Measurements from ENCODE around the gene KCTD13.

Gene KCTD13

DNA sequence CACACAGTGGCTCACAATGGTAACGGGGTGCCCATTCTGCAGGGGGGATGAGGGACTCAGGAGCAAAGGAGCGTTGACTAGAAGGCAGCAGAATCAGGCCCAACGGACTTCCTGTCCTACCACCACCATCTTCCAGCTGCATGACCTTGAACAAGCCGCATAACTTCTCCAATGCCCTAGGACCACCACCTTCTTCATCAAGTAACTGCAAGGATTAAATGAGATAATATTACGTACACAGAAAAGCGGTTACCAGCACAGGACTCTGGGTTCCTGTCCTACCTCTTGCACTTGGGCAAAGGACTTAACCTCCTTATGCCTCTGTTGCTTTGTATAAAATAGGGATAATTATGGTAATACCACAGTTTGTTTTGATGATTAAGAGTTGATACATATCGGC is 21.1 kb downstream of the KCTD13 start:
- Histone ChIP-seq H3K9ac (ENCODE audit: low read depth, low read length) (no peak overlapping the region), H3K4me1 (ENCODE audit: insufficient read depth, low read length) (peaks cover 13% of the 10 kb centered on the region), H2AFZ (ENCODE audit: low read depth, low read length) (no peak overlapping the region), H4K20me1 (ENCODE audit: insufficient read depth, low read length) (no peaks in the 10 kb centered on the region; the same call in none of the 2 replicates), H3K36me3 (ENCODE audit: insufficient read depth, low read length) (no peaks in the 10 kb centered on the region; the same call in 1 of the 2 replicates), H3K27ac (ENCODE audit: low read length) (no peak overlapping the region), H3K79me2 (ENCODE audit: insufficient read depth, low read length) (no peaks in the 10 kb centered on the region), H3K4me2 (ENCODE audit: insufficient read depth, low read length) (no peak overlapping the region), H3K4me3 (ENCODE audit: low read depth in 1 of 2, low read length in 2 of 2) (no peak overlapping the region), H3K27me3 (ENCODE audit: insufficient read depth, low read length, poor library complexity) (no peaks in the 10 kb centered on the region), H3K9me3 (ENCODE audit: insufficient read depth, low read length, severe bottlenecking) (no peaks in the 10 kb centered on the region)
- no peak for ATAC-seq (ENCODE audit: insufficient read depth, low read depth)
- no peak for DNase-seq
- TF ChIP-seq EZH2 (IDR thresholded peaks at IDR 0.05; ENCODE audit: borderline replicate concordance, low read depth, low read length, severe bottlenecking) (no peak), CTCF (IDR thresholded peaks at IDR 0.05; ENCODE audit: borderline replicate concordance, extremely low read depth, low read length, poor library complexity, severe bottlenecking) (no peak)

DNA sequence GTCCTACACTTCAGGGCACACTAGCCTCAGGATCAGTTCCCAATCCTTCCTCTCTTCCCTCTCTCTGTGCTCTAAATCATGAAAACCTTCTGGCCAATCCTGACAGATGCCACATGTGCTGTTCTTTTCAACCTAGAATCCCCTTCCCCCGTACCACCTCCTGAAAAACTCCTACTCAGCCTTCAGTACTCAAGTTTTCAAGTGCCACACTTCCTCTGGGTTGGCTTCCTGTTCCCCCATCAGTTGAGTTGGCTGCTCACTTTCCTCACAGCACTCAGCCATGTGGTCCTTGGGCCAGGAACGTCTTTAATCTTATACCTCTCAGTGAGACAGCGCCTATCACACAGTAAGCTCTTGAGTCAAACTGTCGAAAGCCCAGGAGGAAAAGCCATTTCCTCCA is 22.4 kb downstream of the KCTD13 start:
- Histone ChIP-seq H3K9me3 (ENCODE audit: insufficient read depth, low read length, severe bottlenecking) (no peaks in the 10 kb centered on the region), H3K4me2 (ENCODE audit: insufficient read depth, low read length) (no peak overlapping the region), H3K79me2 (ENCODE audit: insufficient read depth, low read length) (no peaks in the 10 kb centered on the region), H3K27me3 (ENCODE audit: insufficient read depth, low read length, poor library complexity) (no peaks in the 10 kb centered on the region), H3K9ac (ENCODE audit: low read depth, low read length) (no peak overlapping the region), H4K20me1 (ENCODE audit: insufficient read depth, low read length) (peaks cover 6% of the 10 kb centered on the region), H3K4me1 (ENCODE audit: insufficient read depth, low read length) (peaks cover 25% of the 10 kb centered on the region), H3K36me3 (ENCODE audit: insufficient read depth, low read length) (no peaks in the 10 kb centered on the region), H3K4me3 (ENCODE audit: low read depth in 1 of 2, low read length in 2 of 2) (no peak overlapping the region), H2AFZ (ENCODE audit: low read depth, low read length) (no peak overlapping the region), H3K27ac (ENCODE audit: low read length) (no peak overlapping the region)
- ATAC-seq (ENCODE audit: insufficient read depth, low read depth) (no peak), DNase-seq (no peak)
- no peak for TF ChIP-seq EZH2 (IDR thresholded peaks at IDR 0.05; ENCODE audit: borderline replicate concordance, low read depth, low read length, severe bottlenecking)
- TF ChIP-seq CTCF (IDR thresholded peaks at IDR 0.05; ENCODE audit: borderline replicate concordance, extremely low read depth, low read length, poor library complexity, severe bottlenecking), result no peak

DNA sequence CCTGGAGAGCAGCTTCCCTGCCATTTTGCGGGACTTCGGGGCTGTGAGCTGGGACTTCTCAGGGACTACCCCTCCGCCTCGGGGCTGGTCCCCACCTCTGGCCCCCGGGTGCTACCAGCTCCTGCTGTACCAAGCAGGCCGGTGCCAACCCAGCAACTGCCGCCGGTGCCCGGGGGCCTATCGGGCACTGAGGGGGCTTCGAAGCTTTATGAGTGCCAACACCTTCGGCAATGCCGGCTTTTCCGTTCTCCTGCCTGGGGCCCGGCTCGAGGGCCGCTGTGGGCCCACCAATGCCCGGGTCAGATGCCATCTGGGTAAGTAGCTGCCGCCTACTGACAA is 24.4 kb downstream of the KCTD13 start:
- Histone ChIP-seq H3K9ac (ENCODE audit: low read depth, low read length) (no peak overlapping the region), H2AFZ (ENCODE audit: low read depth, low read length) (no peak overlapping the region), H3K36me3 (ENCODE audit: insufficient read depth, low read length) (no peaks in the 10 kb centered on the region), H3K27ac (ENCODE audit: low read length) (no peak overlapping the region), H4K20me1 (ENCODE audit: insufficient read depth, low read length) (peaks cover 14% of the 10 kb centered on the region), H3K4me1 (ENCODE audit: insufficient read depth, low read length) (peaks cover 26% of the 10 kb centered on the region), H3K79me2 (ENCODE audit: insufficient read depth, low read length) (no peaks in the 10 kb centered on the region), H3K4me3 (ENCODE audit: low read depth in 1 of 2, low read length in 2 of 2) (no peak overlapping the region), H3K4me2 (ENCODE audit: insufficient read depth, low read length) (no peak overlapping the region), H3K27me3 (ENCODE audit: insufficient read depth, low read length, poor library complexity) (peaks cover 8% of the 10 kb centered on the region), H3K9me3 (ENCODE audit: insufficient read depth, low read length, severe bottlenecking) (no peaks in the 10 kb centered on the region)
- ATAC-seq (ENCODE audit: insufficient read depth, low read depth) (no peak), DNase-seq (no peak)
- TF ChIP-seq EZH2 (IDR thresholded peaks at IDR 0.05; ENCODE audit: borderline replicate concordance, low read depth, low read length, severe bottlenecking), result no peak
- no peak for TF ChIP-seq CTCF (IDR thresholded peaks at IDR 0.05; ENCODE audit: borderline replicate concordance, extremely low read depth, low read length, poor library complexity, severe bottlenecking)

Data from DND-41 (cell line).